Ovary (tissue), 9 donors: ENCODE data around the gene FSTL5. TPM values are rescaled to one million over a fixed set of nuclear protein-coding genes. Genes with fewer than 3 reads are reported as not detected.

Experiments used
- DNase-seq, 5 donors: peaks; one replicate each; pipeline ENCODE4 v3.0.0-alpha.2; 2019 to 2020
- H3K27ac ChIP-seq, 2 donors: fragments of 200-600 bp; one replicate each; pipeline versions ENCODE4 v1.5.1 to v1.8.0; 2019 to 2022
- H3K27me3 ChIP-seq: fragments of 200-600 bp; one replicate; pipeline ENCODE4 v1.8.0; 2022
- H3K36me3 ChIP-seq: fragments of 200-600 bp; sonication (generic); one replicate; pipeline ENCODE4 v1.5.1; 2019
- H3K4me1 ChIP-seq: one replicate; pipeline ENCODE4 v1.8.1; 2013; ENCODE audit warnings: mild to moderate bottlenecking, moderate library complexity; ENCODE audit not compliant: insufficient read depth
- H3K4me3 ChIP-seq: fragments of 200-600 bp; sonication (generic); one replicate; pipeline ENCODE4 v1.5.1; 2017
- H3K9me3 ChIP-seq, 2 donors: fragments of 200-600 bp in 1 of 2; sonication (generic) in 1 of 2; one replicate each; pipeline versions ENCODE4 v1.5.1 to v1.8.1; 2013 to 2019; ENCODE audit warnings: mild to moderate bottlenecking in 1 of 2, moderate library complexity in 1 of 2
- CTCF ChIP-seq, 3 donors: fragments of 450-650 bp in 2 of 3; fragments of 200-600 bp in 1 of 3; IDR thresholded peaks; one replicate each; pipeline versions ENCODE4 v1.5.1 to v1.8.0; 2016 to 2022; ENCODE audit warnings: antibody characterized with exemption in 3 of 3, mild to moderate bottlenecking in 1 of 3
- EP300 ChIP-seq: sonication (generic); formaldehyde crosslinking; IDR thresholded peaks from one replicate; pipeline ENCODE4 v1.6.1; 2017; ENCODE audit warnings: antibody characterized with exemption
- POLR2A ChIP-seq: fragments of 450-650 bp; IDR thresholded peaks from one replicate; pipeline ENCODE4 v1.6.1; 2017; ENCODE audit warnings: antibody characterized with exemption, mild to moderate bottlenecking, moderate library complexity
- WGBS, 3 donors: extraction: QIAGEN DNeasy Blood & Tissue Kit in 1 of 3; methylation state at CpG; one replicate each; pipeline versions ENCODE4 v1.1.5 to v1.1.7; 2013 to 2017; 5-methylcytosine and 5-hydroxymethylcytosine counted together
- intact Hi-C, 4 donors: fragments of 100-400 bp; cut with DNase I; formaldehyde crosslinking; loops; one replicate each; pipeline versions ENCODE4 v1.11.0 to v1.15.1; 2022 to 2023
- polyA plus RNA-seq, 2 donors: library from polyadenylated mRNA; stranded (reverse); fragments of 200-250 nt in 1 of 2; fragments of 350-450 nt in 1 of 2; fragmentation: Illumina TruSeq in 1 of 2; extraction: RNeasy Lipid Tissue Mini Kit (QIAGEN cat#74804) in 1 of 2; gene quantifications; one replicate each; pipeline ENCODE4 v1.2.3, GENCODE V29; 2013 to 2014
- total RNA-seq, 7 donors: library from RNA; depleted of rRNA in 2 of 7; stranded (reverse); fragments of >200 nt in 2 of 7; fragmentation: NEBNext Ultra II Directional in 3 of 7; extraction: Animal tissue kit (Norgen Biotek cat#: 25700) in 3 of 7; gene quantifications; one replicate each; pipeline versions ENCODE4 v1.1.0 to v1.2.4, GENCODE V29; 2016 to 2023
- donor health status: DM: no; HTN: no; CAD: no; lungs with moderate emphysema.
- donor health status: DM: no; HTN: no; CAD: no.
- donor health status: Bipolar disorder and iron deficiency.
- donor health status: DM: yes; HTN: yes; CAD: no.
- donor health status: DM: no; HTN: no; CAD: no.
- donor health status: DM: yes; HTN: yes; CAD: no.

FSTL5 gene
- total and polyA plus RNA-seq, 9 donors, result 0.05 TPM; not detected in 8

GRCh38 chr4:161992317-161992716 lies 171.5 kb downstream of the FSTL5 start:
- Histone ChIP-seq H3K4me1 (no peaks in the 10 kb centered on the region), H3K27me3 (no peaks in the 10 kb centered on the region), H3K27ac (no peak overlapping the region), H3K4me3 (no peak overlapping the region), H3K9me3 (no peaks in the 10 kb centered on the region), H3K36me3 (no peaks in the 10 kb centered on the region)
- no peak for DNase-seq
- 83 to 90% (median 84%) methylated on average over 7 of the region's 7 CpGs for WGBS, 3 donors
- intact Hi-C loops, result no loop called here
- no peak for TF ChIP-seq EP300
- no peak for TF ChIP-seq POLR2A
- TF ChIP-seq CTCF (IDR thresholded peaks at IDR 0.05), result no peak

- Histone ChIP-seq H3K27ac (no peak overlapping the region), H3K27me3 (no peaks in the 10 kb centered on the region), H3K4me1 (no peaks in the 10 kb centered on the region), H3K4me3 (no peak overlapping the region), H3K9me3 (no peaks in the 10 kb centered on the region), H3K36me3 (no peaks in the 10 kb centered on the region)
- DNase-seq, result no peak
- 70 to 84% (median 83%) methylated on average over 5 of the region's 5 CpGs for WGBS, 3 donors
- TF ChIP-seq POLR2A, result no peak
- TF ChIP-seq EP300, result no peak
- TF ChIP-seq CTCF (IDR thresholded peaks at IDR 0.05), result no peak
- intact Hi-C loops, result no loop called here
Observed at GRCh38 chr4:161991811-161992210, 172.0 kb downstream of the FSTL5 start.

- H3K36me3 ChIP-seq, result no peaks in the 10 kb centered on the region
- H3K9me3 ChIP-seq, result no peaks in the 10 kb centered on the region
- 84 to 93% (median 89%) methylated on average over 2 of the region's 2 CpGs for WGBS, 3 donors
- TF ChIP-seq POLR2A, result no peak
- H3K27ac ChIP-seq, result no peak overlapping the region
- no peak overlapping the region for H3K4me3 ChIP-seq
- H3K27me3 ChIP-seq, result no peaks in the 10 kb centered on the region
- intact Hi-C loops, result no loop called here
- H3K4me1 ChIP-seq, result no peaks in the 10 kb centered on the region
- DNase-seq, result no peak
Observed at GRCh38 chr4:161990721-161991120, 173.1 kb downstream of the FSTL5 start.

GRCh38 chr4:161988946-161989345 lies 174.9 kb downstream of the FSTL5 start:
- TF ChIP-seq EP300 (no peak), POLR2A (no peak), CTCF (IDR thresholded peaks at IDR 0.05) (no peak)
- no peak overlapping the region for H3K27ac ChIP-seq
- no peaks in the 10 kb centered on the region for H3K27me3 ChIP-seq
- no peak overlapping the region for H3K4me3 ChIP-seq
- no peak for DNase-seq
- no peaks in the 10 kb centered on the region for H3K4me1 ChIP-seq
- no peaks in the 10 kb centered on the region for H3K36me3 ChIP-seq
- intact Hi-C loops, result no loop called here
- no peaks in the 10 kb centered on the region for H3K9me3 ChIP-seq

GRCh38 chr4:161987611-161988010 lies 176.2 kb downstream of the FSTL5 start:
- TF ChIP-seq CTCF (IDR thresholded peaks at IDR 0.05), result no peak
- TF ChIP-seq POLR2A, result no peak
- no peak for TF ChIP-seq EP300
- intact Hi-C loops, result no loop called here
- no peak overlapping the region for H3K4me3 ChIP-seq

More at GRCh38 chr4:161987611-161988010, 176.2 kb downstream of the FSTL5 start:
- DNase-seq, result no peak
- Histone ChIP-seq H3K27me3 (no peaks in the 10 kb centered on the region), H3K4me1 (no peaks in the 10 kb centered on the region), H3K9me3 (no peaks in the 10 kb centered on the region), H3K36me3 (no peaks in the 10 kb centered on the region), H3K27ac (no peak overlapping the region)
- WGBS, 3 donors, result 68 to 82% (median 81%) methylated on average over 1 of the region's 1 CpG
